Keratinocyte (primary cell): ENCODE data around the gene ROPN1L. TPM values are rescaled to one million over a fixed set of nuclear protein-coding genes. Genes with fewer than 3 reads are reported as not detected.

ENCODE experiments used
- DNase-seq: peaks from one replicate; pipeline ENCODE4 v3.0.0-alpha.2; 2011; ENCODE audit warnings: low read depth, missing footprints, low spot score
- FAIRE-seq: peaks from 2 replicates; lab custom pipeline; 2011; peaks lifted over from hg19 to GRCh38; lab: Jason Lieb, UNC
- H2AFZ ChIP-seq: 2 replicates; pipeline ENCODE4 v1.6.0; 2012; ENCODE audit warnings: low read length, control low read depth, inconsistent platforms; ENCODE audit not compliant: control insufficient read depth
- H3K27ac ChIP-seq: 2 replicates; pipeline ENCODE4 v1.5.1; 2011; ENCODE audit warnings: low read length; ENCODE audit not compliant: control insufficient read depth, insufficient read depth
- H3K27me3 ChIP-seq: 3 replicates; pipeline ENCODE4 v1.6.0; 2011; ENCODE audit warnings: low read length; ENCODE audit not compliant: control insufficient read depth, insufficient read depth; ENCODE audit errors: extremely low read depth
- H3K36me3 ChIP-seq, 2 experiments: 2 replicates in 1 of 2; 3 replicates in 1 of 2; pipeline ENCODE4 v1.5.1; 2011; ENCODE audit warnings: low read length in 2 of 2, mild to moderate bottlenecking in 1 of 2; ENCODE audit not compliant: control insufficient read depth in 2 of 2, insufficient read depth in 2 of 2; ENCODE audit errors: extremely low read depth in 1 of 2
- H3K4me1 ChIP-seq: 3 replicates; pipeline ENCODE4 v1.5.1; 2011; ENCODE audit warnings: low read length; ENCODE audit not compliant: control insufficient read depth, insufficient read depth; ENCODE audit errors: extremely low read depth
- H3K4me2 ChIP-seq: 3 replicates; pipeline ENCODE4 v1.6.0; 2011; ENCODE audit warnings: low read depth, low read length; ENCODE audit not compliant: control insufficient read depth, insufficient read depth; ENCODE audit errors: extremely low read depth
- H3K4me3 ChIP-seq, 3 experiments: fragments of 200-600 bp in 1 of 3; sonication (generic) in 1 of 3; 2 replicates in 2 of 3; 3 replicates in 1 of 3; pipeline ENCODE4 v1.5.1; 2011 to 2016; ENCODE audit warnings: low read length in 3 of 3, mild to moderate bottlenecking in 3 of 3, control low read depth in 2 of 3, inconsistent platforms in 1 of 3, low read depth in 1 of 3, mixed read lengths in 1 of 3, mixed run types in 1 of 3, moderate library complexity in 1 of 3; ENCODE audit not compliant: control insufficient read depth in 2 of 3, insufficient read depth in 2 of 3; ENCODE audit errors: extremely low read depth in 1 of 3
- H3K79me2 ChIP-seq: 2 replicates; pipeline ENCODE4 v1.6.0; 2012; ENCODE audit warnings: low read length; ENCODE audit not compliant: control insufficient read depth, insufficient read depth
- H3K9ac ChIP-seq: 3 replicates; pipeline ENCODE4 v1.6.0; 2011; ENCODE audit warnings: low read length; ENCODE audit not compliant: control insufficient read depth, insufficient read depth; ENCODE audit errors: extremely low read depth
- H3K9me1 ChIP-seq: 3 replicates; pipeline ENCODE4 v1.6.0; 2011; ENCODE audit warnings: low read length; ENCODE audit not compliant: control insufficient read depth, insufficient read depth; ENCODE audit errors: extremely low read depth
- H3K9me3 ChIP-seq: 2 replicates; pipeline ENCODE4 v1.5.1; 2012; ENCODE audit warnings: low read depth, low read length; ENCODE audit not compliant: control insufficient read depth
- H4K20me1 ChIP-seq: 3 replicates; pipeline ENCODE4 v1.6.0; 2011; ENCODE audit warnings: low read length; ENCODE audit not compliant: control insufficient read depth, insufficient read depth; ENCODE audit errors: extremely low read depth
- CTCF ChIP-seq, 3 experiments: IDR thresholded peaks in 1 of 3; conservative IDR thresholded peaks in 1 of 3; optimal IDR thresholded peaks in 1 of 3; 2 replicates in 2 of 3; 3 replicates in 1 of 3; pipeline versions ENCODE3 to v1.5.1; 2011; ENCODE audit warnings: low read length in 3 of 3, mild to moderate bottlenecking in 3 of 3, moderate library complexity in 2 of 3, control low read depth in 1 of 3, inconsistent platforms in 1 of 3; ENCODE audit not compliant: insufficient read depth in 2 of 3; ENCODE audit errors: extremely low read depth in 1 of 3
- EZH2 ChIP-seq: IDR thresholded peaks from one replicate; pipeline ENCODE4 v1.6.1; 2012; ENCODE audit warnings: inconsistent platforms, mild to moderate bottlenecking, low read length, moderate library complexity
- dilution Hi-C: fragments of 300-500 bp; cut with MboI; formaldehyde crosslinking; loops from one replicate; pipeline ENCODE4 v1.7.0; 2020; ENCODE audit warnings: low sequenced_read_pairs; ENCODE audit not compliant: extremely low pct_ligation_motif_present
- polyA plus RNA-seq, 5 experiments: library from polyadenylated mRNA; depleted of rRNA in 3 of 5; stranded (reverse) in 3 of 5; stranded (forward) in 1 of 5; unstranded in 1 of 5; fragments of >200 nt; gene quantifications; 1 replicate in 1 of 5; 2 replicates in 3 of 5; 3 replicates in 1 of 5; pipeline versions ENCODE4 v1.2.1 to v1.2.3, GENCODE V29; 2011 to 2012; ENCODE audit warnings: missing spikeins in 2 of 5, low read depth in 1 of 5, low replicate concordance in 1 of 5

The ROPN1L gene
- polyA plus RNA-seq, 1 donor (not counting 4 experiments of a cell fraction or from before 2014, with no cell fraction given): not detected

- no peaks in the 10 kb centered on the region for H3K9me3 ChIP-seq
- FAIRE-seq: no peak
- no peaks in the 10 kb centered on the region for H3K9me1 ChIP-seq
- no peak overlapping the region for H2AFZ ChIP-seq
- H4K20me1 ChIP-seq: no peaks in the 10 kb centered on the region
- H3K79me2 ChIP-seq: no peaks in the 10 kb centered on the region
- DNase-seq: no peak
- no peak for TF ChIP-seq EZH2
- TF ChIP-seq CTCF (optimal IDR thresholded peaks at IDR 0.05 in 1 of 3, IDR thresholded peaks at IDR 0.05 in 1 of 3, conservative IDR thresholded peaks at IDR 0.05 in 1 of 3; ENCODE audit: extremely low read depth in 1 of 3, insufficient read depth in 2 of 3, low read length in 3 of 3): no peak
- H3K4me1 ChIP-seq: no peaks in the 10 kb centered on the region
- H3K4me3 ChIP-seq: no peak overlapping the region
- H3K27me3 ChIP-seq: no peaks in the 10 kb centered on the region
- no peak overlapping the region for H3K4me2 ChIP-seq
- peaks cover 9 to 28% of the 10 kb centered on the region in 2 experiments for H3K36me3 ChIP-seq
- H3K9ac ChIP-seq: no peak overlapping the region
- no peak overlapping the region for H3K27ac ChIP-seq
- dilution Hi-C loops: no loop called here
These were observed 41.8 kb upstream of the ROPN1L start for GRCh38 chr5:10399839-10400238.

DNA sequence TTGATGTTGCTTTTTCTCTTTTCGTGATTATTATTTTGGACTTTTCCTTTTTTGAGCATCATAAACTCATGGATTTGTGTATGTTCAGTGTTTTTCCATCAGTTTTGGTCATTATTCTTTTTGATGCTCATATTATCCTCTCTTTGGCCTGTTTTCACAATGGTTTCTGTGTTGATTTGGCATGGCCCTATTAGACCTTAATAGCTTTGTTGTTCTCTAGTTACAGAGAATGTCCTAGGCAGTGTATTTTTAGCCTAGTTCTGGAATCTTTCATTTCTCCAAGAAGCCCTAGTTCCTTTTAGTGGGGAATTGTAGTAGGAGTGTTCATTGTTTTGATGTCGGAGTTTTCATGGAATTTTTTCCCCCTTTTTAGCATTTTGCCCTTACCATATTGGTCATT is 41.3 kb upstream of the ROPN1L start:
- H3K9ac ChIP-seq: no peak overlapping the region
- H3K27me3 ChIP-seq: no peaks in the 10 kb centered on the region
- H3K36me3 ChIP-seq: peaks cover 7 to 26% of the 10 kb centered on the region in 2 experiments
- TF ChIP-seq EZH2: no peak
- TF ChIP-seq CTCF (optimal IDR thresholded peaks at IDR 0.05 in 1 of 3, IDR thresholded peaks at IDR 0.05 in 1 of 3, conservative IDR thresholded peaks at IDR 0.05 in 1 of 3; ENCODE audit: extremely low read depth in 1 of 3, insufficient read depth in 2 of 3, low read length in 3 of 3): no peak
- no peak overlapping the region for H3K27ac ChIP-seq
- no peak overlapping the region for H3K4me3 ChIP-seq
- H3K4me2 ChIP-seq: no peak overlapping the region
- H3K4me1 ChIP-seq: no peaks in the 10 kb centered on the region
- dilution Hi-C loops: no loop called here
- DNase-seq (no peak), FAIRE-seq (no peak)
- no peaks in the 10 kb centered on the region for H3K9me1 ChIP-seq
- no peak overlapping the region for H2AFZ ChIP-seq
- no peaks in the 10 kb centered on the region for H3K79me2 ChIP-seq
- H4K20me1 ChIP-seq: no peaks in the 10 kb centered on the region
- H3K9me3 ChIP-seq: no peaks in the 10 kb centered on the region
